ENCODE results near the gene ANKRD9. TPM values are rescaled to one million over a fixed set of nuclear protein-coding genes. Genes with fewer than 3 reads are reported as not detected.

The ANKRD9 gene
- total and polyA plus RNA-seq, 10 of the 15 experiments (the other 5 are each of a cell fraction or from before 2014, with no cell fraction given): 0.03 to 3.6 (median 0.49) TPM

DNA sequence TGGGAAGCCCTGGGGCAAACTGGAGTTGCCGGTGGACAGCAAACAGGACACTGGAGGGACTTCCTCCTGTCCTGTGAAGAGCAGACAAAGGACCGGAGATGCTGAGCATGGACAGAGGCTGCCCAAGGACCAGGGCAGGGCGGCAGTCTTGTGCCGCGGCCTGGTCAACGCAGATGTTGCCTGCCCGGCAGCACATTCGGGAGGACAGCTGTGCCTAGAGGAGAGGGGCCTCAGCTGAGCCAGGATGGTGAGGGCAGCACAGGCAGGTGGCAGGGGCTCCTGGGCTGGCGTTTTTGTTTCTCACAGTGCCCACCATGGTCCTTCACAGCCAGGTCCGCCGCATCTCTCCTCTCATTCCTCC is 13.3 kb downstream of the ANKRD9 start:
- intact Hi-C loops (cut with micrococcal nuclease; ENCODE audit: unreplicated experiment): no loop called here
- ChIA-PET RAD21 (ENCODE audit: unreplicated experiment) (no interaction called here), CTCF (no interaction called here), SMC1A (ENCODE audit: uncharacterized antibody, unreplicated experiment) (no interaction called here), POLR2A (no interaction called here)
- Histone ChIP-seq H3K27ac (ENCODE audit: control insufficient read depth, insufficient read depth) (no peak overlapping the region), H3K36me3 (ENCODE audit: control insufficient read depth in 2 of 2, insufficient read depth in 2 of 2, low read length in 1 of 2) (no peaks in the 10 kb centered on the region), H2AFZ (ENCODE audit: control insufficient read depth, low read depth, low read length) (no peak overlapping the region), H3K4me2 (ENCODE audit: control insufficient read depth, insufficient read depth) (no peak overlapping the region), H3K4me1 (ENCODE audit: control insufficient read depth, insufficient read depth, low read length) (no peaks in the 10 kb centered on the region), H3K9me3 (replicated peaks; ENCODE audit: control insufficient read depth, insufficient read depth, low read length) (no peaks in the 10 kb centered on the region), H3K4me3 (no peak overlapping the region), H3K9ac (ENCODE audit: control insufficient read depth, insufficient read depth, low read length) (no peak overlapping the region), H4K20me1 (ENCODE audit: control insufficient read depth, insufficient read depth) (no peaks in the 10 kb centered on the region), H3K27me3 (replicated peaks in 1 of 2; ENCODE audit: control insufficient read depth in 2 of 2, insufficient read depth in 2 of 2, low read length in 1 of 2) (no peaks in the 10 kb centered on the region), H3K79me2 (ENCODE audit: control insufficient read depth, insufficient read depth, low read length) (no peaks in the 10 kb centered on the region)
- FAIRE-seq (no peak), DNase-seq (ENCODE audit: low read depth, low spot score) (no peak), ATAC-seq (no peak)
- in situ Hi-C loops (cut with MboI): no loop called here
- 90% methylated on average over 11 of the region's 11 CpGs for WGBS (ENCODE audit: insufficient coverage, insufficient replicate concordance, low lambda C conversion rate, missing lambda C conversion rate)
- TF ChIP-seq NFYA (IDR thresholded peaks at IDR 0.05; ENCODE audit: borderline replicate concordance, low read depth, low read length): no peak
- TF ChIP-seq TCF7 (IDR thresholded peaks at IDR 0.05; ENCODE audit: borderline replicate concordance): no peak
- no peak for TF ChIP-seq ZZZ3 (IDR thresholded peaks at IDR 0.05; ENCODE audit: control insufficient read depth, insufficient read length, low read depth)
- TF ChIP-seq CBFB (IDR thresholded peaks at IDR 0.05; ENCODE audit: low read depth): no peak
- TF ChIP-seq, protein P1, sequence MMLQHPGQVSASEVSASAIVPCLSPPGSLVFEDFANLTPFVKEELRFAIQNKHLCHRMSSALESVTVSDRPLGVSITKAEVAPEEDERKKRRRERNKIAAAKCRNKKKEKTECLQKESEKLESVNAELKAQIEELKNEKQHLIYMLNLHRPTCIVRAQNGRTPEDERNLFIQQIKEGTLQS (IDR thresholded peaks at IDR 0.05; ENCODE audit: borderline replicate concordance, extremely low read depth, low read depth, low read length): no peak
- no peak for TF ChIP-seq TCF12 (IDR thresholded peaks at IDR 0.05; ENCODE audit: low read depth, low read length)
- no peak for TF ChIP-seq NR2C2 (IDR thresholded peaks at IDR 0.05; ENCODE audit: borderline replicate concordance, control insufficient read depth, insufficient read length, low read depth)
- TF ChIP-seq, protein P2, sequence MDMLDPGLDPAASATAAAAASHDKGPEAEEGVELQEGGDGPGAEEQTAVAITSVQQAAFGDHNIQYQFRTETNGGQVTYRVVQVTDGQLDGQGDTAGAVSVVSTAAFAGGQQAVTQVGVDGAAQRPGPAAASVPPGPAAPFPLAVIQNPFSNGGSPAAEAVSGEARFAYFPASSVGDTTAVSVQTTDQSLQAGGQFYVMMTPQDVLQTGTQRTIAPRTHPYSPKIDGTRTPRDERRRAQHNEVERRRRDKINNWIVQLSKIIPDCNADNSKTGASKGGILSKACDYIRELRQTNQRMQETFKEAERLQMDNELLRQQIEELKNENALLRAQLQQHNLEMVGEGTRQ (IDR thresholded peaks at IDR 0.05; ENCODE audit: borderline replicate concordance, low read depth, low read length): no peak
- TF ChIP-seq, protein P3, sequence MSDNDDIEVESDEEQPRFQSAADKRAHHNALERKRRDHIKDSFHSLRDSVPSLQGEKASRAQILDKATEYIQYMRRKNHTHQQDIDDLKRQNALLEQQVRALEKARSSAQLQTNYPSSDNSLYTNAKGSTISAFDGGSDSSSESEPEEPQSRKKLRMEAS (IDR thresholded peaks at IDR 0.05; ENCODE audit: low read depth, low read length): no peak
- TF ChIP-seq MEF2A (IDR thresholded peaks at IDR 0.05; ENCODE audit: insufficient read depth, low read depth, low read length): no peak
- no peak for TF ChIP-seq BACH1 (IDR thresholded peaks at IDR 0.05; ENCODE audit: borderline replicate concordance)
- TF ChIP-seq, protein P4, sequence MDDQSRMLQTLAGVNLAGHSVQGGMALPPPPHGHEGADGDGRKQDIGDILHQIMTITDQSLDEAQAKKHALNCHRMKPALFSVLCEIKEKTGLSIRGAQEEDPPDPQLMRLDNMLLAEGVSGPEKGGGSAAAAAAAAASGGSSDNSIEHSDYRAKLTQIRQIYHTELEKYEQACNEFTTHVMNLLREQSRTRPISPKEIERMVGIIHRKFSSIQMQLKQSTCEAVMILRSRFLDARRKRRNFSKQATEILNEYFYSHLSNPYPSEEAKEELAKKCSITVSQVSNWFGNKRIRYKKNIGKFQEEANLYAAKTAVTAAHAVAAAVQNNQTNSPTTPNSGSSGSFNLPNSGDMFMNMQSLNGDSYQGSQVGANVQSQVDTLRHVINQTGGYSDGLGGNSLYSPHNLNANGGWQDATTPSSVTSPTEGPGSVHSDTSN (IDR thresholded peaks at IDR 0.05; ENCODE audit: insufficient replicate concordance, low read depth, low read length): no peak
- no peak for TF ChIP-seq POLR2AphosphoS2 (IDR thresholded peaks at IDR 0.05; ENCODE audit: low read depth, low read length)
- BruUV-seq (replicated peaks): no TSS peak

Data from GM12878 (cell line).